ENCODE results near the gene C9orf72.

DNA sequence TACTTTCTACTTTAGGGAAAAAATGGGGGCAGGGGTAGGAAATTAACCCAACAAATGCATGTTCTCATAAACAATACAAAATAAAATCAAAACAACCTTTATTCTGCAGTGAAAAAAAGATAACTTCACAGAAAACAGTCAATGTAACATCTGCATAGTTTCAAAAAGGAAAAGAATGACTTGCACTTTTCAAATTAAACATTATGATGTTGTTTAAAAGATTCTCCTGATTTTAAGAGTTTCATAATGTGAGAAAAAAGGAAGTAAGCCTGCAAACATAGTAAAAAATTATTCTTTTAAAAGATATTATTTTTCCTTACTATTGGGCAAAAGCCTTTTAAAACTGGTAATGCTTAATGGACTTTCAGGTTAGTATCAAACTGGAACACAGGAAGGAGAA lies 7.6 kb downstream of the C9orf72 start:
- TF ChIP-seq, protein P1, sequence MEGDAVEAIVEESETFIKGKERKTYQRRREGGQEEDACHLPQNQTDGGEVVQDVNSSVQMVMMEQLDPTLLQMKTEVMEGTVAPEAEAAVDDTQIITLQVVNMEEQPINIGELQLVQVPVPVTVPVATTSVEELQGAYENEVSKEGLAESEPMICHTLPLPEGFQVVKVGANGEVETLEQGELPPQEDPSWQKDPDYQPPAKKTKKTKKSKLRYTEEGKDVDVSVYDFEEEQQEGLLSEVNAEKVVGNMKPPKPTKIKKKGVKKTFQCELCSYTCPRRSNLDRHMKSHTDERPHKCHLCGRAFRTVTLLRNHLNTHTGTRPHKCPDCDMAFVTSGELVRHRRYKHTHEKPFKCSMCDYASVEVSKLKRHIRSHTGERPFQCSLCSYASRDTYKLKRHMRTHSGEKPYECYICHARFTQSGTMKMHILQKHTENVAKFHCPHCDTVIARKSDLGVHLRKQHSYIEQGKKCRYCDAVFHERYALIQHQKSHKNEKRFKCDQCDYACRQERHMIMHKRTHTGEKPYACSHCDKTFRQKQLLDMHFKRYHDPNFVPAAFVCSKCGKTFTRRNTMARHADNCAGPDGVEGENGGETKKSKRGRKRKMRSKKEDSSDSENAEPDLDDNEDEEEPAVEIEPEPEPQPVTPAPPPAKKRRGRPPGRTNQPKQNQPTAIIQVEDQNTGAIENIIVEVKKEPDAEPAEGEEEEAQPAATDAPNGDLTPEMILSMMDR (conservative IDR thresholded peaks at IDR 0.05), result no peak
- no peak for TF ChIP-seq ZFX (IDR thresholded peaks at IDR 0.05)
